Embryonic facial prominence (tissue), 1 donor: ENCODE results near the gene GRHL1.

Experiments
- DNase-seq: peaks from one replicate; pipeline ENCODE4 v3.0.0-alpha.2; 2016; ENCODE audit errors: extremely low spot score

Gene GRHL1

DNA sequence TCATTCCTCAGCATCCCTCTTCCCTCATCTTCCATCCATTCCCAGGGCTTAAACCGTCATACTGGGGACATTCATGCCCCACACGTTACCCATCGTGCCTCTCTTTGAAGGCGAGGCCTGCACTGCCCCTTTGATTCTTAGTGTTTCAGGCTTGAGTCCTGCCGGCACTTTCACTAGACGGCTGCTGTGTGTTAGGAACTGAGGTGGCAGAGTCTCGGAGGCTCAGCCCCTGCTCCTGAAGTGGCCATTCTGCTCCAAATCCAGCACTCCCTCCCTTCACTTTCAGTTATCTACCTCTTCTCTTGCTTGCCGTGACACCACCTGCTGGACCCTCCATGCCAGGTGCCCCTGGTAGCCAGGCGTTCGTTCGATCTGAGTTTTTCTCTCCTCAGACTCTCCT is 43.0 kb downstream of the GRHL1 start:
- no peak for DNase-seq

DNA sequence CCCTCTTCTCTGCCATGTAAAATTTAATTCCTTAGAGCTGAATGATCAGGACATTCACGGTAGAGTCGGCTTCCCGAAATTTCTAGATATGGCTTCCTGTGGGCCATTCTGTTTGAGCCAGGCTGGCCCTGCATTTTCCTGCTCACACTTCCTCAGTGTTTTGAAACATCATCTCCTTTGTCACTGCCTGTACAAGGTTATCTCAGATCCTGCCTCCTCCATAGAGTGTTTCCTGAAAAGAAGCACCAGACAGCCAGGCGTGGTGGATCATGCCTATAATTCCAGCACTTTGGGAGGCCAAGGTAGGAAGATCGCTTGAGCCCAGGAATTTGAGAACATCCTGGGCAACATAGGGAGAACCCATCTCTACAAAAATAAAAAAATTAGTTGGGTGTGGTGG is 43.6 kb downstream of the GRHL1 start:
- DNase-seq = no peak

DNA sequence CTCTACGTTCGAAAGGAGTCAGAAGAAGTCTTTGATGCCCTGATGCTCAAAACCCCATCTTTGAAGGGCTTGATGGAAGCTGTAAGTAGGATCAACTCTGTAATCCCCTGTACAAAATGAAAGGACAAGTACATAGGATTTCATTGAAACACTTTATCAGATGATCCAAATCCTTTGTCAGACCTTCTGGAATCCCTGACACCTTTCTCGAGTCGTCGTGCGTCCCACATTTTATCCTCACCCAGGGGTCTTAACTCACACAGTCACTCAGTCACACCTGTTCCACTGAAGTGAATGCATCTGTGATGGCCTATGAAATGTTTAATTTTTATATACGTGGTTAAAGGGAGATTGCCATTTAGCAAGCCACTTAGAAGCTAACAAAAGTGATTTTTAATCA is 44.8 kb downstream of the GRHL1 start:
- DNase-seq = no peak

DNA sequence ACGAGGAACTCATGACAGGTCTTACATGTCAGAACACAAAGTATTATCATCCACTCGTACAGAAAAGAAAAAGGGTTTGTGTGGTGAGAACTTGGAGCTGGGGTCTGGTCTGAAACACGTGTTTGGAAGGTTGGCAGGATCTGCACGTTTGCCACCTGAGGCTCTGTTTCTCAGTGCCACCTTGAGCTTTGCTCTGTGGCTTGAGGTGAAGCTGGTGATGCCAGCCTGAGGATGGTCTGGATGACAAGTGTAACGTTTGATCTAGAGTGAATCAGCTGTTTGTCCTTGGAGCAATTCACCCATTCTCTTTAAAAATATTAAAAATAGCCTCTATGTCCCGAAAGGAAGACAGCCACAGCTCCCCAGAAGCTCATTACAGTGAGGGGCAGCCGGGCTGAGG is 46.4 kb downstream of the GRHL1 start:
- no peak for DNase-seq

DNA sequence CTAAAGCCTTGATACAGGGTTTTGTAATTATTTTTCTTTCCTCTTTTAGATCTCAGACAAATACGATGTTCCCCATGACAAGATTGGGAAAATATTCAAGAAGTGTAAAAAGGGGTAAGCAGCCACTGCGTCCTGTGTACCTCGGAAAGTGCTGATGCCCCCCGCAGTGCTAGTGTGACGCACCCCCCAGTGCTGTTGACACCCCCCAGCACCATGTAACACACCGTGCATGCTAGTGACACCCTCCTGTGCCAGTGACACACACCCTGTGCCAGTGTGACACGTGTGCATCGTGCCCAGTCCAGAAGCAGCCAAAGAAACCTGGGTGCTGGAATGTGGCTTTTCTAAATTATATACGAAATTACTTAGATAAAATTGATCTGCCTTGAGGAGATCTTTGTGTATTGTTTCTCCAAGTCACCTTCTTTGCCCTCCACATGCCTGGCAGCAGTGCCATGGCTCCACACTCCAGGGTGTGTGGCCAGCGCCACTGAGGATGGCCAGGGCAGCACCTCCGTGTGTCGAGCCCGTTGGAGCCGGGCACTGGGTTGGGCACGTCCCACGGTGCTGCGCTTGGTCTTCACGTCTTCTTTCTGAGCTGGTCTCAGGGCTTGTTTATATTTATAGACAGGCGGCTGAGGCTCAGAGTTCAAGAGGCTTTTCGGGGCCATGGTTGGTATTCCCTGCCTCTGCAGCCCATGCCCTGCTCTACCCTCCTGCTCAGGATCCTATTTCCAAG is 47.6 kb downstream of the GRHL1 start:
- DNase-seq = no peak

DNA sequence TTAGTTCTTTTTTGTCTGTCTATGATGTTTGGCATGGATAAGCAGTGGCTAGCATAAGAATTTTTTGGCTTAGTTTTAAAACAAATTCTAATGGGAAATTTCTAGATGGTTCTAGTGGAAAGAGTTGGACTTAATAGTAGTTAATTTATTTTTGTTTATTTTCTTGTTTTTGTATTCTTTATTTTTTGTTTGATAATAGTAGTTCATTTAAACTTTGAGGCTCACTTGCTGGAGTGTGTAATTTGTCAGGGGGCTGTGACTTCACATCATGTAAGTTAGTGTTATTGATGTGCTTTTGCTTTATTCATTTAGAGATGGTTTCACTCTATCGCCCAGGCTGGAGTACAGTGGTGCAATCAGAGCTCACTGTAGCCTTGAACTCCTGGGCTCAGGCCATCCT is 48.2 kb downstream of the GRHL1 start:
- DNase-seq = no peak

DNA sequence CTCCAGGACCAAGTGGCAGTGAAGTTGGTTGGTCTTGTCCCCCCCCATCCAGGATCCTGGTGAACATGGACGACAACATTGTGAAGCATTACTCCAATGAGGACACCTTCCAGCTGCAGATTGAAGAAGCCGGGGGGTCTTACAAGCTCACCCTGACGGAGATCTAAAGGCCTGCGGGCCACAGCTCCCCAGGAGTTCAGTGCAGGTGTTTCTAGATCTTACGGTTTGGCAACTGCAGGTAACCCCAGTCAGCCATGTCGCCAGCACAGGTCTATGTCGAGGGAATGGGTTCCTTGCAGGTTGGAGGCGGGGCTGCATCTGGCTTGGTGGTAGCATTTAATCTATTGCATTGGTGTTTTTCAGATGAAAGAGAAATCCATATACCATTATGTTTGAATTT is 49.0 kb downstream of the GRHL1 start:
- DNase-seq = no peak

DNA sequence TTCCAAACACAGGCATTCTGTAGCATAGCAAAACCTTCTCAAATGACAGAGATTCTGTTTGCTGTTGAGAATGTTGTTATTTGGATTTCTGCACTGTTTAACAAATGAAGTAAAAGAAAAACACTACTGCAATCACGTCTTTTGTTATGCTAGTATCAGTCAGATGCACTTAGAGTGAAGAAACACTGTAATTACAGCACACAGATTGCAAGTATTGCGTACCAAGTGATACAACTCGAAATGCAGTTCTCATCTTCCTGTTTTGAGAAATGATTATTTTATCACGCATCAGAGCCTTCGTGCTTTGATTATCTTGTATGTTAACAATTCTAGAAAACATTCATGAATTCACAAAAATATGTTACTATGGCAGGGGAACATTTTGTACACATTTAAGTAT is 50.1 kb downstream of the GRHL1 start:
- DNase-seq = no peak

DNA sequence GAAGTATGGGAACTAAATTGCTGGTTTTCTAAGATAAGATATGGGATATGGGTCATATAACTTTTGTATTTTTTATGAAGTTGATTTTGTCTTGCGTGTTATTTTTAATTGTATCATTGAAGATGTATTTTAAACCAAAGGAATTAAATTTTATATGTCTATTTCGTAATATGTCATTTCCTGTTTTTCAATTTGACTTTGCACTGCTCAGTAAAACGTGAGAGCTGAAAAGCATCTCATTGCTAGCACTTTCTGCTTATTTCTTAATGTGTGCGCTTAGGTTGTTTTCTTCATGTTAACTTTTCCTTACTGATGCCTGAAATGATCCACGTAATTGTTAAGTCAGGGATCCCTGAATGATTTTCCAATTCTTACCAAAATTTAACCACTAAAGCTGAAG is 50.6 kb downstream of the GRHL1 start:
- no peak for DNase-seq

DNA sequence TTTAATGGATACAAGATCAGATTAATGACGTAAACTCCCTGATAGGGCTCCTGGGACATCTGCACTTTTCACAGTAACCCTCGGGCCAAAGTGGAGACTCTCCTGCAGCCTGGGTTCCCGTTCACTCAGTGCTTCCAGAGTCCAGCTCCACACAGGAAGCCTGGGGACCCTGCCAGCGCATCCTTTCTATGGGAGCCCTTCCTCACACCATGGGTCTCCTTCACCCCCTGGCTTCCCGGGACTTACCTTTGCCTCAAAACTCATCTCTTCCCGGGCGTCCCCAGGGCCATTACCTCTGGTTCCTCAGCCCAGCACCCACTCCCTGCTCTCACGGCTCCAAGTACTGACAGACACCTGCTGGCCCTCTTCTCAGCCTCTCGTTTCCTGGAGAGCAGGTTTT is 51.2 kb downstream of the GRHL1 start:
- no peak for DNase-seq

DNA sequence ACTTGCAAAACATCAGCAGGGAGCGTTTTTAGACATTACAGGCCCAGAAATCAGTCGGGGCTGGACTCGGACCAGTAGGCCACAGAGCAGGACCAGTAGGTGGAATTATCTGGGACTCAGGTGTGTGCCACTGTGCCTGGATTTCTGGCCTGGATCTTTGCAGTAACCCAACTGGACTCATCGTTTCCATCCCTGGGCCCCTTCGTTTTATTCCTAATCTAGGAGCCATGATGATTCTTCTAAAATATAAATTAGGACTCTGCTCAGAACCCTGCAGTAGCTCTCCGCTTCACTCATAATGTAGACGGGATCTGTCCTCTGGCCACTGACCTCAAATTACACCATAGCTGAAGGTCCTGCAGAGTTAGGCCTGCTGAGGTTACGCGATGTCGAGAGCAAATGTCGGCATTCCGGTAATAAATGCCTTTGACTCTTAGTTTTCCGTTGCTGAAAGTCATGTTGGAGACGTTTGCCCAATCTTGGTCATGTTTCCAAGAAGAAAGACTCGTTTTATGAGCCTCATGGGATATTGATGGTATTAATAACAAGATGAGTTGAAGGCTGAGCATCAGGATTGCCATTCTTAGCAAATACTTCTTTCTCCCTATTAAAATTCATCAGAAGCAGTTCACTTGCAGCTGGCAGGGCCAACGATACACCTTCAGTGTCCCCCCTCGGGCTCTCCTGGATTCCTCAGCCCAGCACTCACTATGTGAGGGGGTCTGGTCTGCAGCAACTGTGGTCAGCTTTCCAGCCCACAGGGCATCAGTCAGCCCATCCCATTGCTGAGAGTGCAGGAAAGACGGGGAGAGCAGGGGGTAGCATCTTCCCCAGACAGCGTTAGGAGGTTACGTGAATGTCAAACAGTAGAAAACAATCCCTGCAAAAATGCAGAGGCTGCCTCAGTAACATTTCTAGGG is 52.0 kb downstream of the GRHL1 start:
- no peak for DNase-seq

DNA sequence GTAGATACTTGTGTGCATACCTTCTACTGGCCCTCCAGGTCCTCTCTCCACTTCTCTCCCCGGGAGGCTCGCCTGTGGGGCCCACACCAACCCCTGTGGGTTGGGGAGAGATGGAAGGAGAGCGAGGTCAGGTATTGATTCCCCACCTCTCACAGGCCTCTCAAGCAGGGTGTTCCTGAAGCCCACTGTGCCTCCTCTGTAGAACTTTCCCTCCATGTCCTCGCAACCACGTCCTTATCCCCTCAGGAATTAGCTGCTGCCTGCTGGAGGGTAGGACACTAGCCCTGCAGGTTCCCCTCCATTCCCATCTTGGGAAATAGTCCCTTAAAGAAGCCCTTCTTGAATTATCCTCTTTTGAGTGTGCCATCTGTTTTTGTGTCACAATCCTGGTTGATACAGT is 52.9 kb downstream of the GRHL1 start:
- DNase-seq = no peak

DNA sequence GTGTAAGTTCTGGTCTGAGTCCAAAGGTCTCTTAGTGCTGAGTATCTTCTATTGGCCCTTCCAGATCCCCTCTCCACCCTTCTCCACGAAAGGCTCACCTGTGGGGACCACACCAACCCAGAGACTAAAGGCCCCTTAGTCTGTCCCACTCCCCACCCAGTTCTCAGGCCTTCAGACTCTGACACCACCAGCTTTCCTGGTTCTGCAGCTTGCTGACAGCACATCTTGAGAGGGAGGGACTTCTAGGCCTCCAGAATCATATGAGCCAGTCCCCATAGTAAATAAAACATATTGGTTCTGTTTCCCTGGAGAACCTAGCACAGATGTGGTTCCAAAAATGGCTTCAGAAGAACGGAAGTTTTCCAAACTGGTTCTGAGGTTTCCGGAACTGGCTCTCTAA is 53.3 kb downstream of the GRHL1 start:
- no peak for DNase-seq

DNA sequence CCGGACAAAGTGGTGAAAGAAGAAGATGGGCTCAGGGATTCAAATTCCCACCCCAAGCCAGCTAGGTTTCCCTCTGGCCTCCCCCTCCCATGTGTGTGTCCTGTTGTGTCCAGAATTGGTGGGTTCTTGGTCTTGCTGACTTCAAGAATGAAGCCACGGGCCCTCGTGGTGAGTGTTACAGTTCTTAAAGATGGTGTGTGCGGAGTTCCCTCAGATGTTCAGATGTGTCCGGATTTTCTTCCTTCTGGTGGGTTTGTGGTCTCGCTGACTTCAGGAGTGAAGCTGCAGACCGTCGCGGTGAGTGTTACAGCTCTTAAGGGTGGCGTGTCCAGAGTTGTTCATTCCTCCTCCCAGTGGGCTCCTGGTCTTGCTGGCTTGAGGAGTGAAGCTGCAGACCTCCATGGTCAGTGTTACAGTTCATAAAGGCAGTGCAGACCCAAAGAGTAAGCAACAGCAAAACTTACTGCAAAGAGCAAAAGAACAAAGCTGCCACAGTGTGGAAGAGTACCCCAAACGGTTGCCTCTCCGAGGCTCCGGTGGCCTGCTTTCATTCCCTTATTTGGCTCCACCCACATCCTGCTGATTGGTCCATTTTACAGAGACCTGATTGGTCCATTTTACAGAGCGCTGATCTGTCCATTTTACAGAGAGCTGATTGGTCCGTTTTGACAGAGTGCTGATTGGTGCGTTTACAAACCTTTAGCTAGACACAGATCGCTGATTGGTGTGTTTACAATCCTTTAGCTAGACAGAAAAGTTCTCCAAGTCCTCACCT is 54.2 kb downstream of the GRHL1 start:
- no peak for DNase-seq

DNA sequence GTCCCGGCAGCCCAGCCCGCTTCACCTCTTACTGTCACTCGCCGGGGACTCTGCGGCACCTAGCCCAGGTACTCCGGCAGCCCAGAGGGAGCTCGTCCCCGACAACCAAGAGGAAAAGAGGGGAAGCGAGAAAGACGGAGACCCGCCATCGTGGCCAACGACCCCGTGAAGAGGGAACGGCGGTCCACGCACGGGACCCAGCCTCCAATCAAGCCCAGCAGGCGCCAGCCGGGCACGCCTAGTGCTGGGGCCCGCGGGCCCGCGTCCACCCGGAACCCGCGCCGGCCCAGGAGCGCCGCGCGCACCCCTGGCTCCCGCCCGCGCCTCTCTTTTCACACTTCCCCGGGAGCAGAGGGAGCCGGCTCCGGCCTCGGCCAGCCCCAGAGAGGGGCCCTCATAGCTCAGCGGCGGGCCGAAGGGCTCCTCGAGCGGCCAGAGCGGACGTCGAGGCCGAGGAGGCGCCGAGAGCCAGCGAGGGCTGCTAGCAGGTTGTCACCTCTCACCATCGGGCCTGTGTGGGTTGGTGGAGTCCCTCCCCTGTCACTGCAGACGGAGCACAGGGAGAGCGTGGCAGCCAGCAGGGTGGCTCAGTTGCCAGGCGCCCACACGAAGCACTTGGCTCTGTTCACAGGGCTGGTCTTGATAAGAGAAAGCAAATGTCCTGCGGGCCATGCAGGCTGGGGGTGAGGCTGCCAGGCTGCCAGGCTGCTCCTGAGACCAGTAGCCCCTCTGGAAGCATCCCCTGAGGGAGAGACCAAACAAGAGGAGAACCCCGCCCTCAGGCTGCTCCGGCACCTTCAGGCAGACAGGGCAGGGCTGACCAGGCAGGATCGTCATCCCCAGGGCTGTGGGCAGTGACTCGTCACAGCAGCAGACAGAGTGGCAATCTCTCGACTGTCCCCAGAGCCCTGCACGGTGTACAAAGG is 55.0 kb downstream of the GRHL1 start:
- no peak for DNase-seq

DNA sequence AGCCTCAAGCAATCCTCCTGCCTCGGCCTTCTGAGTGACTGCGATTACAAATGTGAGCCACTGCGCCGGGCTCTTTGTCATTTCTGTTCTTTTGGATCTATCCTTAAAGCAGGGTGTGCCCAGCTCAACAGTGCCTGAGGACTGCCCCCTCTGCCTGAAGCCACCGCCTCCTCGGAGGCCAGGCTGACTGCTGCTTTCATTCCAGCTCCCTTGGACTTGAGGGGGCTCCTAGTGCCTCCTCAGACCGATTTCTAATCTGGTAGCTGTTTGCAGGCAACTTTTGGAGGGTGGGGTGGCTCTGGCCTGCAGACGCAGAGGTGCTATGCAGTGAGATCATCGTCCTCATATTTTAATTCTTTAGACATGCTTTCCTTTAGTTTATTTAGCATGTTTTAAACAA is 55.9 kb downstream of the GRHL1 start:
- no peak for DNase-seq

DNA sequence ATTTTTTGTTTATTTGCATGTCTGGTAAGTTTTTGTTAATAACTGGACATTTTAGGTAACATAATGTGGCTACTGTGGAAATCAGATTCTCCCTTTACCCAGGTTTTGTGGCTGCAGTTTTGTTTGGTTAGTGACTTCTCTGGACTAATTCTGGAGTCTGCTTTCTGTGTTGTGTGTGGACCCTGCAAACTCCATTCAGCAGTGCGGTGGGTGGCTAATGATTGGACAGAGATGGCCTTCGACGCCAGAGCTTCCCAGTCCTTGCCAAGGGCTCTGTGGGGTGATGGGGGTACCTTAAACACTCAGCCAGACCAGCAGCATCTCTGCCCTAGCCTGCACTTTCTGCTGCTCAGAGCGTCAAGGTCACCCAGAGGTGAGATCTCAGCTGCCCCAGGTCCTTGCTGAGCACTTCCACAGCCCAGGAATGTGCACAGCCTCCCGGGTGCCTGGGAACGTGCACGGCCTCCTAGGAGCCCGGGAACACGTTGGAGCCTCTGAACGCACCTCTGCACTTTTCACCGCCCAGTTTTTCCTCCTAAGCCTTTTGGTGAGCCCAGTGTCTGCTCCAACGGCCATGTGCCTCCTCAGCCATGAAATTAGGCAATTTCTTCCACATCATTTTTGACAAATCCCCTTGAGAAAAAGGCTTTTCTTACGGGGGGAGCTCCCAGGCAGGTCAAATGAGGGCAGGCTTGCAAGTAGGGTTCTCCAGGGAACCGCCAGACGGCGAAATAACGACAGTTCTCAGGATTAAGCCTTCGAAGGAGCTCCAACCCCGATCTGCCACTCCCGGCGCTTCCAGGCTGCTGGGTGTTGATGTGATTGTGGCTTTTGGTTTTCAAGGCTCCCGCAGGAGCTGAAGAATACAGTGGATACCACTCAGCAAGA is 56.7 kb downstream of the GRHL1 start:
- no peak for DNase-seq

DNA sequence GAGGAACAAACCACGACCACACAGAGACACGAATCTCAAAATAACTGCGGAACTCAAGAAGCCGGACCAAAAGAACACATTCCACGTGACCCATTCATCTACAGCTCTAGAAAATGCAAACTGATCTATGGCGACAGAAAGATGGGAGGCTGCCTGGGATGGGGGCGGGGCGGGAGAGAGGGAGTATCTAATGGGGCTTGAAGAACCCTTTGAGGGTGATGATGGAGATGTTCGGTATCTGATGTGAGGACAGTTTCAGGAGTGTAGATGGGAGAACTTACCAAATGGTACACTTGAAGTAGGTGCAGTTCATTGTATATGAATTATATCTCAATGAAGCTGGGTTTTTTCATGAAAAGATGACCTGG is 57.3 kb downstream of the GRHL1 start:
- DNase-seq = no peak

DNA sequence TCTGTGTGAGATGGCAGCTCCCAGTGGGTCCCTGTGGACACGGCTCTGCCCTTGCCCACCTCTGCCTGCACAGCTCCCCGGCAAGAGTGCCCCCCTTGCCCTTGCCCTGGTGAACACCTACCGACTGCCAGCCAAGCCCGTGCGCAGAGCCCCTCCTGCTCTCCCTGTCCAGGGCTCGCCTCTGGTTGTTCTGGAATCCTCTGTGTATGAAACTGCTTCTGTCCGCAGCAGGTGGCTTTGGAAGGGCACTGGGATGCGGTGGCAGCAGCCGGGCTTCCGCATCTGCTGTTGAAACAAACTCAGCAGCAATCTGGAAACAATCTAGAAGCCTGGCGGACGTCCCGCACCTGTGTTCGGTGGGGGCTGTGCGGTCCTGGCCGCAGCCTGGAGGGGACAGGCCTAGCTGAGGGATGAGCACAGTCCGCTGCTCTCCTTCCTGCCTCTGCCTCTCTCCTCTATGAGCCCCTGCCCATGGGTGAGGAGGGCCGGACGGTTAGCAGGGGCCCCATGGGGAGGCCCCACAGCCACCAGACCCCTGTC is 57.8 kb downstream of the GRHL1 start:
- DNase-seq = no peak
